ENCODE data around the gene DCLK2. TPM values are rescaled to one million over a fixed set of nuclear protein-coding genes. Genes with fewer than 3 reads are reported as not detected.

The DCLK2 gene
- total RNA-seq, 1 donor from 2014 or later, result 49.2 TPM

DNA sequence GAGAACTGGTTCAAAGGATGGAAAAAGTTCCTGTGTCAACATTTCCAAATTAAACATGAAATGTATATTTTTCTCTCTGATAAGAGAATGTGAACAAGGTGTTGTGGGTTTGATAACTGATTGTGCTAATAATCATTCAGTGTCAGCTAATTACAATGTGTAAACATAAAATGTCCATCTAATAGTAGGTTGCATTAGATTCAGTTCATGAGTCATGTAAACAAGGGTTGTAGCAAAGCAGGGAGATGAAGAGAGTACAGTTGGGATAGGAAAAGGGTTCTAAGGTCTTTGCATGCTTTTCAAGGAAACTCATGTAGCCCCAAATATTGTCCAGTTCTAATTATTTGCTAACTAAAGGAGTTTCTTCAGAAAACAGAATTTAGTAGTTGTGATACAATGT lies 55.4 kb downstream of the DCLK2 start:
- Mint-ChIP-seq H3K4me1 (peaks cover 24% of the 10 kb centered on the region), H3K27ac (no peak overlapping the region), H3K9me3 (peaks cover 8% of the 10 kb centered on the region), H3K4me3 (no peak overlapping the region), H3K36me3 (peaks cover 21% of the 10 kb centered on the region), H3K27me3 (ENCODE audit: low read depth) (no peaks in the 10 kb centered on the region)
- DNase-seq (ENCODE audit: low spot score in 2 of 2, unreplicated experiment in 2 of 2), result no peak
- TF ChIP-seq, protein P1, sequence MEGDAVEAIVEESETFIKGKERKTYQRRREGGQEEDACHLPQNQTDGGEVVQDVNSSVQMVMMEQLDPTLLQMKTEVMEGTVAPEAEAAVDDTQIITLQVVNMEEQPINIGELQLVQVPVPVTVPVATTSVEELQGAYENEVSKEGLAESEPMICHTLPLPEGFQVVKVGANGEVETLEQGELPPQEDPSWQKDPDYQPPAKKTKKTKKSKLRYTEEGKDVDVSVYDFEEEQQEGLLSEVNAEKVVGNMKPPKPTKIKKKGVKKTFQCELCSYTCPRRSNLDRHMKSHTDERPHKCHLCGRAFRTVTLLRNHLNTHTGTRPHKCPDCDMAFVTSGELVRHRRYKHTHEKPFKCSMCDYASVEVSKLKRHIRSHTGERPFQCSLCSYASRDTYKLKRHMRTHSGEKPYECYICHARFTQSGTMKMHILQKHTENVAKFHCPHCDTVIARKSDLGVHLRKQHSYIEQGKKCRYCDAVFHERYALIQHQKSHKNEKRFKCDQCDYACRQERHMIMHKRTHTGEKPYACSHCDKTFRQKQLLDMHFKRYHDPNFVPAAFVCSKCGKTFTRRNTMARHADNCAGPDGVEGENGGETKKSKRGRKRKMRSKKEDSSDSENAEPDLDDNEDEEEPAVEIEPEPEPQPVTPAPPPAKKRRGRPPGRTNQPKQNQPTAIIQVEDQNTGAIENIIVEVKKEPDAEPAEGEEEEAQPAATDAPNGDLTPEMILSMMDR (IDR thresholded peaks at IDR 0.05; ENCODE audit: unreplicated experiment), result no peak

DNA sequence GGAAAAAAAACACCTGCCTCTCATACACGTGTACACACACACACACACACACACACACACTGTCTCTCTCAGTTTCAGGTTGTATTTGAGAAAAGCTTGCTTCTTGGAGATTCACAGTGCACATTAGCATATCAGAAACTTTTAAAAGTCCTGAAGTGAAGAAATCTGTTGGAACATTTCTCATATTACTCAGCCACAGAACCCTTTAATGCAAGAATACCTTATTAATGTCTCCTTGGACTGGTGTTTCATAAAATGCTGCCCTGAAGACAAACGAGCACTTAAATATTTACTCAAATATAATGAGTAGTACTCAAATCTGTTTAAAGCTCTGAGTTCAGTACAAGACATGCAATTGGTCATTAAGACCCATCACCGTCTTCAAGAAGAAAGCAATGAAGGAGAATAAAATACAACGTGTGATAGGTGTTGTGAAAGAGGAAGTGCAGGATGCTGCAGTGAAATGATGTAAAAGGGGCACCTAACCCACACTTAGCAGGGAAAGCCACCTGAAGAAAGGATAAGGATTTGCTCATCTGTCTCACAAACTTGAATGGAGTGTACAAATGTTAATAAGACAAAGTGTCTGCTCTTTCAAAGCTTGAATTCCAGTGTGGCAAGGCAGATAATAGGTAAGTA lies 57.0 kb downstream of the DCLK2 start:
- peaks cover 8% of the 10 kb centered on the region for H3K9me3 Mint-ChIP-seq
- H3K36me3 Mint-ChIP-seq, result peaks cover 21% of the 10 kb centered on the region
- peaks cover 24% of the 10 kb centered on the region for H3K4me1 Mint-ChIP-seq
- TF ChIP-seq, protein P1 (IDR thresholded peaks at IDR 0.05; ENCODE audit: unreplicated experiment), result no peak
- no peaks in the 10 kb centered on the region for H3K27me3 Mint-ChIP-seq (ENCODE audit: low read depth)
- peak overlapping the region; percentile 60 for H3K27ac Mint-ChIP-seq
- no peak overlapping the region for H3K4me3 Mint-ChIP-seq
- DNase-seq (ENCODE audit: low spot score in 2 of 2, unreplicated experiment in 2 of 2), result no peak

DNA sequence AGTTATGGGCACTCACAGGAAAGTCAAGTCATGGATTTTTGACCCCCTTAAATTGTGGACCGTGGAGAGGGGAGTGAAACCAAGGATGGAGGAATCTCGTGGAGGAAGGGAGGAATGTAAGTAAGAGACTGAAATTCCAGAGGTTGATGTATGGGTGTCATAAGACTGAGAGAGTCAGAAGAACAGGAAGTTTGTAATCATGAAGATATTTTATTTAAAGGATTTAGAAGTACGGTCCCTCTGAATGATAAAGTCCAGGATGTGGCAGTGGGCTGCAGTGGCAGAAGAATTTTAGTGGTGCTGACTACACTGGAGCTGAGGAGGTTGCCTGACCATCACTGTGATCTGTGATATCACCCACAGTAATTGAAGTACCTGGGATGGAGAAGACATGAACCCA lies 57.8 kb downstream of the DCLK2 start:
- Mint-ChIP-seq H3K4me1 (peaks cover 27% of the 10 kb centered on the region), H3K27ac (peak overlapping the region; percentile 39), H3K9me3 (peaks cover 8% of the 10 kb centered on the region), H3K27me3 (ENCODE audit: low read depth) (no peaks in the 10 kb centered on the region), H3K36me3 (peaks cover 21% of the 10 kb centered on the region), H3K4me3 (no peak overlapping the region)
- DNase-seq (ENCODE audit: low spot score in 2 of 2, unreplicated experiment in 2 of 2), result no peak
- TF ChIP-seq, protein P1 (IDR thresholded peaks at IDR 0.05; ENCODE audit: unreplicated experiment), result no peak

DNA sequence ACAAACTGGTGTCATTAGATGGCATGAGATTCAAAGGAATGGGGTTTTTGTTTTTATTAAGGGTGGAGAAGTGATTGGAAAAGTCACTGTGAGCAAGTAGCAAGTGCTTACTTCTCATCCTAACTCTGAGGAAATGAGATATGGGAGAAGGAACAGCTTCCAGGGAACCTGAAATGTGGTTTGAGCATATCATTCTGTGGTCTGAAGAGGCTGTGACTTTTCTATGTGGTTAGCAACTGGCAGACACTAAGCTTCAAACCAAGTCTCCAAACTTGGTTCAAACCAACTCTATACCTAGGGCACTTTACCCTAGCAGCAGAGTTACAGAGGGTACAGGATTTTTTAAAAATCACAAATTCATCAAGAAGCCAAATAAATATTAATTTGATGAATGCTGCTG lies 58.2 kb downstream of the DCLK2 start:
- Mint-ChIP-seq H3K27ac (peak overlapping the region; percentile 39), H3K4me1 (peaks cover 31% of the 10 kb centered on the region), H3K27me3 (ENCODE audit: low read depth) (no peaks in the 10 kb centered on the region), H3K4me3 (no peak overlapping the region), H3K36me3 (peaks cover 21% of the 10 kb centered on the region), H3K9me3 (peaks cover 8% of the 10 kb centered on the region)
- no peak for DNase-seq (ENCODE audit: low spot score in 2 of 2, unreplicated experiment in 2 of 2)
- TF ChIP-seq, protein P1 (IDR thresholded peaks at IDR 0.05; ENCODE audit: unreplicated experiment), result no peak

DNA sequence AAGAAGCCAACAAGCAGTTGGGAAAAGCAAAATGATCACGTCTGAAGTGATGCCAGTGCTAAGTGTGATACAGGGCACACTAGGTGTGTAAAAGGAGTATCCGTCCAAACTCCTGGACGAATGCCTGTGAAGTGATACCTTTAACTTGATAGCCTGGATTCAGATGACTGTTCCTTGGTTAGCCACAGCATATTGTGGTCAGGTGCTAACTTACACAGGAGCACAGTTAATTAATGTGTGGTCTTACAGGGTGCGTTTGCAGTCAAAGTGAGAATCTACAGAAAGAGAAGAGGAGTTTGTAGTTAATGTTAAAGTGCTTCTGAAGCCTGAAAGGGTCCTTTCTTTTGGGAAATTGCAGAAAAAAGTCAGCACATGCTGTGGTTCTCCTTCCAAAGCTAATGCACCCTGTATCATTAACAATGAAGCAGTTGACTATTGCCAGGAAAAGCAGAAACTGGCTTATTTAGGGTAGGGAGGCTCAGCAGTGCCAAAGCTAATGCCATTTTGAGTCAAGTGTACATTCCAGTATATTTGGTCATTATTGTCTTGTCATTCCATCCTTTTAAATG lies 61.1 kb downstream of the DCLK2 start:
- H3K4me1 Mint-ChIP-seq, result peaks cover 38% of the 10 kb centered on the region
- H3K36me3 Mint-ChIP-seq, result peaks cover 21% of the 10 kb centered on the region
- DNase-seq (ENCODE audit: low spot score in 2 of 2, unreplicated experiment in 2 of 2), result no peak
- no peak overlapping the region for H3K27ac Mint-ChIP-seq
- H3K9me3 Mint-ChIP-seq, result peaks cover 20% of the 10 kb centered on the region
- H3K4me3 Mint-ChIP-seq, result no peak overlapping the region
- TF ChIP-seq, protein P1 (IDR thresholded peaks at IDR 0.05; ENCODE audit: unreplicated experiment), result no peak
- H3K27me3 Mint-ChIP-seq (ENCODE audit: low read depth), result no peaks in the 10 kb centered on the region
